Measurements from ENCODE around the gene WBP2.

Gene WBP2

GRCh38 chr17:75850928-75851692 lies 4.0 kb downstream of the WBP2 start:
- H3K4me3 ChIP-seq (ENCODE audit: low read depth, low read length), result no peak overlapping the region
- in situ Hi-C loops (cut with HindIII; ENCODE audit: low sequenced_read_pairs), result no loop called here
- TF ChIP-seq CTCF (IDR thresholded peaks at IDR 0.05; ENCODE audit: low read depth, low read length), result no peak
- peak; percentile 61 for DNase-seq (ENCODE audit: low read depth, low spot score)

- no peak overlapping the region for H3K4me3 ChIP-seq (ENCODE audit: low read depth, low read length)
- DNase-seq (ENCODE audit: low read depth, low spot score), result no peak
- no peak for TF ChIP-seq CTCF (IDR thresholded peaks at IDR 0.05; ENCODE audit: low read depth, low read length)
- in situ Hi-C loops (cut with HindIII; ENCODE audit: low sequenced_read_pairs), result no loop called here
Measured at GRCh38 chr17:75849724-75850123, 5.4 kb downstream of the WBP2 start.

- in situ Hi-C loops (cut with HindIII; ENCODE audit: low sequenced_read_pairs), result no loop called here
Measured at GRCh38 chr17:75849279-75849646, 5.9 kb downstream of the WBP2 start.

GRCh38 chr17:75848523-75849278 lies 6.4 kb downstream of the WBP2 start:
- in situ Hi-C loops (cut with HindIII; ENCODE audit: low sequenced_read_pairs), result no loop called here
- no peak overlapping the region for H3K4me3 ChIP-seq (ENCODE audit: low read depth, low read length)
- TF ChIP-seq CTCF (IDR thresholded peaks at IDR 0.05; ENCODE audit: low read depth, low read length), result peak; percentile 82
- peak; percentile 30 for DNase-seq (ENCODE audit: low read depth, low spot score)

More at GRCh38 chr17:75849279-75849646, 5.9 kb downstream of the WBP2 start:
- TF ChIP-seq CTCF (IDR thresholded peaks at IDR 0.05; ENCODE audit: low read depth, low read length), result no peak
- H3K4me3 ChIP-seq (ENCODE audit: low read depth, low read length), result no peak overlapping the region
- no peak for DNase-seq (ENCODE audit: low read depth, low spot score)

GRCh38 chr17:75847614-75848522 lies 7.3 kb downstream of the WBP2 start:
- H3K4me3 ChIP-seq (ENCODE audit: low read depth, low read length), result no peak overlapping the region
- DNase-seq (ENCODE audit: low read depth, low spot score), result no peak
- in situ Hi-C loops (cut with HindIII; ENCODE audit: low sequenced_read_pairs), result no loop called here
- TF ChIP-seq CTCF (IDR thresholded peaks at IDR 0.05; ENCODE audit: low read depth, low read length), result no peak
